Suprapubic skin (tissue), 4 donors: ENCODE results near the gene APOL1.
"Not testable (repeated sequence)": the region's sequence is repeated elsewhere in the genome, so short reads cannot be mapped to it uniquely, and the experiment has no call there.

ENCODE experiments used
- CTCF ChIP-seq, 2 donors: fragments of 200-600 bp in 1 of 2; fragments of 450-650 bp in 1 of 2; sonication (generic) in 1 of 2; IDR thresholded peaks; one replicate each; pipeline ENCODE4 v1.5.1; 2016 to 2019; ENCODE audit warnings: antibody characterized with exemption in 2 of 2, mild to moderate bottlenecking in 1 of 2, moderate library complexity in 1 of 2
- POLR2A ChIP-seq, 2 donors: fragments of 450-650 bp; IDR thresholded peaks; one replicate each; pipeline ENCODE4 v1.6.1; 2017; ENCODE audit warnings: antibody characterized with exemption in 2 of 2, mild to moderate bottlenecking in 2 of 2, moderate library complexity in 2 of 2
- POLR2AphosphoS5 ChIP-seq, 3 donors: sonication (generic); formaldehyde crosslinking; IDR thresholded peaks; one replicate each; pipeline ENCODE4 v1.6.1; 2017; ENCODE audit warnings: antibody characterized with exemption in 3 of 3

- TF ChIP-seq CTCF, POLR2AphosphoS5, POLR2A (IDR thresholded peaks at IDR 0.05): not testable (repeated sequence)
Observed at GRCh38 chr22:36231051-36231450, 21.9 kb upstream of the APOL1 start.
